ENCODE data around the gene WNT10A. TPM values are rescaled to one million over a fixed set of nuclear protein-coding genes. Genes with fewer than 3 reads are reported as not detected.

The WNT10A gene
- total and polyA plus RNA-seq, 10 of the 15 experiments (the other 5 are each of a cell fraction or from before 2014, with no cell fraction given) = 0.61 to 45.0 (median 6.9) TPM

- peak in 1 of 2 experiments; percentile 24; a peak in 2 of 3 replicates for TF ChIP-seq EGR1 (IDR thresholded peaks at IDR 0.05; ENCODE audit: borderline replicate concordance in 1 of 2, low read depth in 2 of 2, low read length in 2 of 2)
- 0 out of 2 replicates have a peak, but pooled peaks have one; percentile 45 for TF ChIP-seq CHD4 (IDR thresholded peaks at IDR 0.05)
- TF ChIP-seq SMAD1 (IDR thresholded peaks at IDR 0.05; ENCODE audit: low read depth, partially characterized antibody) = no peak
- no peak for TF ChIP-seq CREB1 (IDR thresholded peaks at IDR 0.05; ENCODE audit: low read depth)
- 0 out of 2 replicates have a peak, but pooled peaks have one; percentile 36 for TF ChIP-seq TBL1XR1 (IDR thresholded peaks at IDR 0.05; ENCODE audit: low read depth, low read length)
- TF ChIP-seq MEF2A (IDR thresholded peaks at IDR 0.05; ENCODE audit: insufficient read depth, low read depth, low read length) = 0 out of 2 replicates have a peak, but pooled peaks have one; percentile 6
- peak; percentile 33 for TF ChIP-seq NR2F1 (conservative IDR thresholded peaks at IDR 0.05)
- 0 out of 4 replicates have a peak, but pooled peaks of 1 of the 2 experiments have one; percentile 18 for TF ChIP-seq EP300 (IDR thresholded peaks at IDR 0.05; ENCODE audit: borderline replicate concordance in 1 of 2, control insufficient read depth in 1 of 2, low read depth in 2 of 2, low read length in 2 of 2)
- Histone ChIP-seq H3K27me3 (replicated peaks in 1 of 2; ENCODE audit: control insufficient read depth in 2 of 2, insufficient read depth in 2 of 2, low read length in 1 of 2) (no peaks in the 10 kb centered on the region), H3K4me1 (ENCODE audit: control insufficient read depth, insufficient read depth, low read length) (peaks cover 47% of the 10 kb centered on the region), H2AFZ (ENCODE audit: control insufficient read depth, low read depth, low read length) (peak overlapping the region; percentile 28; the same call in 1 of the 2 replicates), H3K9me3 (replicated peaks; ENCODE audit: control insufficient read depth, insufficient read depth, low read length) (no peaks in the 10 kb centered on the region), H3K36me3 (ENCODE audit: control insufficient read depth in 2 of 2, insufficient read depth in 2 of 2, low read length in 1 of 2) (no peaks in the 10 kb centered on the region), H3K9ac (ENCODE audit: control insufficient read depth, insufficient read depth, low read length) (peak overlapping the region; percentile 81), H4K20me1 (ENCODE audit: control insufficient read depth, insufficient read depth) (no peaks in the 10 kb centered on the region), H3K4me2 (ENCODE audit: control insufficient read depth, insufficient read depth) (peak overlapping the region; percentile 62), H3K27ac (ENCODE audit: control insufficient read depth, insufficient read depth) (peak overlapping the region; percentile 95), H3K4me3 (peak overlapping the region; percentile 67), H3K79me2 (ENCODE audit: control insufficient read depth, insufficient read depth, low read length) (peaks cover 32% of the 10 kb centered on the region)
- POLR2A ChIA-PET = interaction anchor here (0.7 to 10.2 kb wide), 7 partner anchors 12 to 110 kb away, joined by 3 to 360 read pairs (median 11); partner anchors contain the start of gene WNT10A
- WGBS (ENCODE audit: insufficient coverage, insufficient replicate concordance, low lambda C conversion rate, missing lambda C conversion rate) = 9% methylated on average over 30 of the region's 34 CpGs
- BruUV-seq (replicated peaks) = no TSS peak
- SMC1A ChIA-PET (ENCODE audit: uncharacterized antibody, unreplicated experiment) = interaction anchor here (0.7 to 12.4 kb wide), 16 partner anchors 11 to 257 kb away, joined by 3 to 780 read pairs (median 4); partner anchors contain the start of genes BCS1L, WNT10A and ZNF142
- RAD21 ChIA-PET (ENCODE audit: unreplicated experiment) = interaction anchor here (0.6 to 9.5 kb wide), 29 partner anchors 11 to 607 kb away, joined by 3 to 871 read pairs (median 5); partner anchors contain the start of genes BCS1L, CDK5R2, WNT10A and ZNF142
- in situ Hi-C loops (cut with MboI) = no loop called here
- intact Hi-C loops (cut with micrococcal nuclease; ENCODE audit: unreplicated experiment) = loop anchor here (1.0 kb wide), 2 partner anchors 21 to 44 kb away; no protein-coding TSS in a partner anchor
- DNase-seq (ENCODE audit: low read depth, low spot score) = no peak
- ATAC-seq = peak; percentile 5
- no peak for FAIRE-seq
- CTCF ChIA-PET = interaction anchor here (0.7 to 22.2 kb wide), 26 partner anchors 9 to 611 kb away, joined by 3 to 1364 read pairs (median 4); partner anchors contain the start of genes BCS1L, TTLL4, WNT10A and ZNF142
Measured at GRCh38 chr2:218897394-218898108, 16.9 kb downstream of the WNT10A start.

All from GM12878 (cell line).